Esophagus muscularis mucosa (tissue), 4 donors: ENCODE measurements around the gene ABCG2.

Source experiments
- EP300 ChIP-seq: sonication (generic); formaldehyde crosslinking; IDR thresholded peaks from one replicate; pipeline ENCODE4 v1.6.1; 2017; ENCODE audit warnings: antibody characterized with exemption
- POLR2AphosphoS5 ChIP-seq, 2 donors: sonication (generic); formaldehyde crosslinking; IDR thresholded peaks; one replicate each; pipeline ENCODE4 v1.6.1; 2017; ENCODE audit warnings: antibody characterized with exemption in 2 of 2
- TF ChIP-seq, protein P1 (sequence below), 3 experiments: fragments of 200-600 bp in 2 of 3; fragments of 450-650 bp in 1 of 3; sonication (generic) in 2 of 3; IDR thresholded peaks; one replicate each; pipeline ENCODE4 v1.5.1; 2017 to 2019; ENCODE audit warnings: antibody characterized with exemption in 3 of 3, mild to moderate bottlenecking in 2 of 3, moderate library complexity in 1 of 3

GRCh38 chr4:88159229-88159725 is 838 bp upstream of the ABCG2 start:
- TF ChIP-seq, protein P1, sequence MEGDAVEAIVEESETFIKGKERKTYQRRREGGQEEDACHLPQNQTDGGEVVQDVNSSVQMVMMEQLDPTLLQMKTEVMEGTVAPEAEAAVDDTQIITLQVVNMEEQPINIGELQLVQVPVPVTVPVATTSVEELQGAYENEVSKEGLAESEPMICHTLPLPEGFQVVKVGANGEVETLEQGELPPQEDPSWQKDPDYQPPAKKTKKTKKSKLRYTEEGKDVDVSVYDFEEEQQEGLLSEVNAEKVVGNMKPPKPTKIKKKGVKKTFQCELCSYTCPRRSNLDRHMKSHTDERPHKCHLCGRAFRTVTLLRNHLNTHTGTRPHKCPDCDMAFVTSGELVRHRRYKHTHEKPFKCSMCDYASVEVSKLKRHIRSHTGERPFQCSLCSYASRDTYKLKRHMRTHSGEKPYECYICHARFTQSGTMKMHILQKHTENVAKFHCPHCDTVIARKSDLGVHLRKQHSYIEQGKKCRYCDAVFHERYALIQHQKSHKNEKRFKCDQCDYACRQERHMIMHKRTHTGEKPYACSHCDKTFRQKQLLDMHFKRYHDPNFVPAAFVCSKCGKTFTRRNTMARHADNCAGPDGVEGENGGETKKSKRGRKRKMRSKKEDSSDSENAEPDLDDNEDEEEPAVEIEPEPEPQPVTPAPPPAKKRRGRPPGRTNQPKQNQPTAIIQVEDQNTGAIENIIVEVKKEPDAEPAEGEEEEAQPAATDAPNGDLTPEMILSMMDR (IDR thresholded peaks at IDR 0.05) = no peak
- TF ChIP-seq POLR2AphosphoS5 (IDR thresholded peaks at IDR 0.05) (no peak), EP300 (no peak)
